T-helper 2 cell treated with Interferon-gamma antibody and Interleukin-4, amounts not matched to agents 5 μg/mL and 100 μg/mL, for 36 hours (primary cell): ENCODE data around the gene MRPL18.
A peak's percentile ranks its signal among the peaks of the same experiment; 100 is the strongest.
"Not testable (repeated sequence)": the region's sequence is repeated elsewhere in the genome, so short reads cannot be mapped to it uniquely, and the experiment has no call there.

Source experiments
- DNase-seq: peaks from one replicate; pipeline ENCODE4 v3.0.0; 2021; ENCODE audit warnings: low spot score
- H3K27ac Mint-ChIP-seq: one replicate; pipeline ENCODE4 v1.8.0; 2021; ENCODE audit warnings: mild to moderate bottlenecking, mixed read lengths
- H3K27me3 Mint-ChIP-seq: one replicate; pipeline ENCODE4 v1.8.0; 2021; ENCODE audit warnings: low read depth, mixed read lengths
- H3K36me3 Mint-ChIP-seq: one replicate; pipeline ENCODE4 v1.8.0; 2021; ENCODE audit warnings: low read depth, mixed read lengths
- H3K4me1 Mint-ChIP-seq: one replicate; pipeline ENCODE4 v1.8.0; 2021; ENCODE audit warnings: low read depth, mixed read lengths
- H3K4me3 Mint-ChIP-seq: one replicate; pipeline ENCODE4 v1.8.0; 2022; ENCODE audit warnings: mild to moderate bottlenecking, moderate library complexity, mixed read lengths
- H3K9me3 Mint-ChIP-seq: one replicate; pipeline ENCODE4 v1.8.0; 2021; ENCODE audit warnings: mixed read lengths

Gene MRPL18

DNA sequence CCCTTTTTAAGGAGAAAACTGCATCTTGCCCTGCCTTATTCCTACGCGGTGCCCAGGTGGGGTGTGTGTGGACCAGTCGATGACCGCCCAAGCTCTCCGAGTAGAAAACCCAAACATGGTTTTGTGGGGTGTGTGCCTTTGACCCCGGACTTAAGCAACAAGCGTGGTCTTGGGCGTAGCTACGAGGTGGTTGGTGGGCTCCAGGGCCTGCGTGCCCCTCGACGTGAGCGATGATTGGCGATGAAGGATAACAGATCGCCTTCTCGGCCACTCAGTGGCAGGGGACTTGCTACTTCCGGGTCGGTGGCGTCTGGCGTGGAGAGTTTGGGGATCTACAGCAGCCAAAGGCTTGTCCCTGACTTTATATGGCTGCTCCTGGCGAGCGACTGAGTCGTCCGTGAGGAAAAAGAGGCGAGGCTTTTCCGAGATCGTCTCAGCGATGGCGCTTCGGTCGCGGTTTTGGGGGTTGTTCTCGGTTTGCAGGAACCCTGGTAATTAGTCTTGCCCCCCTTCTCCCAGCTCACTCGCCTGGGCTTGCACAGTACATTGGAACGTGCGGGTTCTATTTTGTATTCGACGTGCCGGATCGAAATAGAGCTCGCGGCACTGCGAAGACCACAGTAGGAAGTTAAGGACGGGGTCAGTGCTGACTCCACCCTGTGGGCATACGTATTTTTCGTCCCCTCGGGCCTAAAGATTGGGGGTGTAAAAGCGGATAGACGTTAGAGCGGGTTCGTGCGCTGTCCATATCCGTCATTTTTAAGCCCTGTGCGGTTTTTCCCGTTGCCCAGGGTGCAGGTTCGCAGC is at the start of gene MRPL18:
MRPL18 (plus strand) TSS at position 319 of the 807 bp plus-strand sequence; CDS start at position 440, 121 bp downstream.
- peaks cover 40% of the 10 kb centered on the region for H3K4me1 Mint-ChIP-seq
- peak within 1 kb of the TSS; percentile 95 for H3K27ac Mint-ChIP-seq
- H3K4me3 Mint-ChIP-seq, result peak within 1 kb of the TSS; percentile 96
- peak; percentile 89 for DNase-seq
- peaks cover 2% of the 10 kb centered on the region for H3K27me3 Mint-ChIP-seq
- peaks cover 65% of the 10 kb centered on the region for H3K36me3 Mint-ChIP-seq
- H3K9me3 Mint-ChIP-seq, result no peaks in the 10 kb centered on the region

DNA sequence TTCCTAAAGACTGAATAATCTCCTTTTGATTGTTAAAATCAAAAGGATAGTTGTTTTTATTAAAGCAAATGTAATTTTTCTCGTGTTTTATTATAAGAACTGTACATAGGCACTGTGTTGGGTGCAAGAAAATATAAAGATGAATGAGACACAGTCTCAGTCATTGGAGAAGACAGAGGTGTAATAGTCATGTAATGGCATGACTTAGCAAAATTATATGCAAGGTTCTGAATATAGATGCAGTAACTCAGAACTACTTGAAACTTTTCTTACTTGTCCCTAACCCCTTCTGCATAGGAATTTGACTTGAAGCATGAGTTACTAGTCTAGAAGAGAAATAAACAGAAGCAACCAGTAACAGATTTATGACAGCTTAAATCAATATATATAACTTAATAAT is 48.1 kb upstream of the MRPL18 start:
- peaks cover 57% of the 10 kb centered on the region for H3K36me3 Mint-ChIP-seq
- no peak overlapping the region for H3K27ac Mint-ChIP-seq
- no peaks in the 10 kb centered on the region for H3K27me3 Mint-ChIP-seq
- H3K4me3 Mint-ChIP-seq, result no peak overlapping the region
- no peak for DNase-seq
- H3K4me1 Mint-ChIP-seq, result peaks cover 16% of the 10 kb centered on the region
- no peaks in the 10 kb centered on the region for H3K9me3 Mint-ChIP-seq

- DNase-seq, result no peak
- Mint-ChIP-seq H3K4me3 (no peak overlapping the region), H3K9me3 (no peaks in the 10 kb centered on the region), H3K4me1 (peaks cover 10% of the 10 kb centered on the region), H3K27me3 (no peaks in the 10 kb centered on the region), H3K27ac (no peak overlapping the region), H3K36me3 (peaks cover 73% of the 10 kb centered on the region)
These were observed 45.2 kb upstream of the MRPL18 start for GRCh38 chr6:159745081-159745480.

GRCh38 chr6:159746759-159747158 is 43.5 kb upstream of the MRPL18 start:
- no peaks in the 10 kb centered on the region for H3K27me3 Mint-ChIP-seq
- peaks cover 6% of the 10 kb centered on the region for H3K4me1 Mint-ChIP-seq
- no peak overlapping the region for H3K4me3 Mint-ChIP-seq
- no peaks in the 10 kb centered on the region for H3K9me3 Mint-ChIP-seq
- no peak overlapping the region for H3K27ac Mint-ChIP-seq
- H3K36me3 Mint-ChIP-seq, result peaks cover 67% of the 10 kb centered on the region
- no peak for DNase-seq

DNA sequence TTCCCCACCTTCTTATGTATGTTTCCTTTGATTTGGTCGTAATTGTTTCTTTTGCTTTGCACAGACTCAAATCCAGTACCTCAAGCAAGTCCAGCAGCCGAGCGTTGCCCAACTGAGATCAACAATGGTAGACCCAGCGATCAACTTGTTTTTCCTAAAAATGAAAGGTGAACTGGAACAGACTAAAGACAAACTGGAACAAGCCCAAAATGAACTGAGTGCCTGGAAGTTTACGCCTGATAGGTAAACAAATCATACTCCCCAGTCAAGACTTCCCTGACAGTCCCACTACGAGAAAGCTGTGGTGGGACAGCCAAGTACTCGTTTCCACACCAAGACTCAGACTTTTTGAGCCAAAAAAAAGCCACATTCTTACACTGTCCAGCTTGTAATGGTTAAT is 42.1 kb upstream of the MRPL18 start:
- peaks cover 65% of the 10 kb centered on the region for H3K36me3 Mint-ChIP-seq
- not testable (repeated sequence) for H3K4me1 Mint-ChIP-seq, H3K27ac Mint-ChIP-seq, H3K27me3 Mint-ChIP-seq, DNase-seq, H3K9me3 Mint-ChIP-seq, H3K4me3 Mint-ChIP-seq

DNA sequence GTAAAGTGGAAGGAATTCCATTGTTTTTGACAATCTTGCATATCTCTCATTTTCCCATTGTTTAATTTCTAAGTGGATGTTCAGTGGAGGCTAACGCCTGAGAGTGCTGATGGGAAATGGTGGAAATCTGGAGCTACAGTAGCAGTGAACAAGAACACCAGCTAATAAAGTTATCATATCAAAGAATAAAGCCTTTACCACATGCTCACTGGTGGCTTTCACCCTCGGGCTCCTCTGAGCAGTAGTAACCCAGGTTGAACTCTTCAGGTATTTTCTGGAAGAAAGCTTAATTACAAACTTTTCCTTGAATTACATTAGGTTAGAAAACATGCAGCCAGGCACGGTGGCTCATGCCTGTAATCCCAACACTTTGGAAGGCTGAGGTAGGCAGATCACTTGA is 38.8 kb upstream of the MRPL18 start:
- DNase-seq, result no peak
- Mint-ChIP-seq H3K4me3 (no peak overlapping the region), H3K9me3 (no peaks in the 10 kb centered on the region), H3K27ac (no peak overlapping the region), H3K36me3 (peaks cover 60% of the 10 kb centered on the region), H3K27me3 (no peaks in the 10 kb centered on the region), H3K4me1 (peaks cover 5% of the 10 kb centered on the region)

DNA sequence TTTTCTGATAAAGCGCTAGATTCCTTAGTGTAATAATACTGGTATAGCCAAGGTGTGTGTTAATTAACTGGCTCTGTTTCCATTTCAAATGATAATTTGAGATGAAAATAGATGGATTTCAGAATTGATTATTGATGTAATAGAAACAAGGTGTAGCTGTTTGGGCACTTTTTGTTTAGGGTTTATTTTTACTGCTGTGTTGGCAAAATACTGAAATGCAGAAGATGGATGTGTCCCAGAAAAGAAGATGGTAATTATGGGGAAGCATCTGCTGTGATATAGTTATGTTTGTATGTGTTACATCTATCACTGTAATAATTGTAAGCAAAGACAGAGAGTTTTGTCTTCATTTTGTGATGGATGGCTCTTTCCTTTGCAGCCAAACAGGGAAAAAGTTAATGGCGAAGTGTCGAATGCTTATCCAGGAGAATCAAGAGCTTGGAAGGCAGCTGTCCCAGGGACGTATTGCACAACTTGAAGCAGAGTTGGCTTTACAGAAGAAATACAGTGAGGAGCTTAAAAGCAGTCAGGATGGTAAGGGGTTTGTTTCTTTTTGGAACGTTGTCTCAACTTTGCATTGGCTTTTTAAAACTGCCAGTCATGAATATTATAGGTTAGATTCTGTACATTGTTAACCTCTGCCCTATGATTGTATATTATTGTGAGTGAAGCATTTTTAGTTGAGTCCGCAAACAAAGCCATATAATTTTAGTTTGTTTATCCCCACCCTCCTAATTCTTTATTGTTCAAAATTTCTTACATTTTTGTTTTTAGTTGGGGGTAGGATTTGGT is 37.0 kb upstream of the MRPL18 start:
- Mint-ChIP-seq H3K4me1 (peaks cover 9% of the 10 kb centered on the region), H3K27ac (peak overlapping the region; percentile 5), H3K9me3 (no peaks in the 10 kb centered on the region), H3K4me3 (no peak overlapping the region), H3K27me3 (no peaks in the 10 kb centered on the region), H3K36me3 (peaks cover 64% of the 10 kb centered on the region)
- no peak for DNase-seq

DNA sequence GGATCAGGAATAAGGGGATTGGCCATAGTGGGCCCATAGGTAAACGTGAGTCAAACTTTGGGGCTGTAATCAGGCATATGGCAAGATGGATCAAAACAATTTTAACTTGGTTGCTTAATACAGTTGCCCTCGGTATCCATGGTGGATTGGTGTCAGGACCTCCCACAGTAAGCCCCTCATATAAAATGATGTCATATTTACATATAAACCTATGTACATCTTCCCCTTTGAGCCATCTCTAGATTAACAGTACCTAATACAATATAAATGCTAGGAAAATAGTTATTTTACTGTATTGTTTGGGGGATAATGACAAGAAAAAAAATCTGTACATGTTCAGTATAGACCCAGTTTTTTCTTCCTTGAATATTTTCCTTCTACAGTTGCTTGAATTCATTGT is 35.9 kb upstream of the MRPL18 start:
- Mint-ChIP-seq H3K9me3 (no peaks in the 10 kb centered on the region), H3K4me3 (no peak overlapping the region), H3K27me3 (no peaks in the 10 kb centered on the region), H3K36me3 (peaks cover 58% of the 10 kb centered on the region), H3K27ac (no peak overlapping the region), H3K4me1 (peaks cover 14% of the 10 kb centered on the region)
- DNase-seq, result no peak

DNA sequence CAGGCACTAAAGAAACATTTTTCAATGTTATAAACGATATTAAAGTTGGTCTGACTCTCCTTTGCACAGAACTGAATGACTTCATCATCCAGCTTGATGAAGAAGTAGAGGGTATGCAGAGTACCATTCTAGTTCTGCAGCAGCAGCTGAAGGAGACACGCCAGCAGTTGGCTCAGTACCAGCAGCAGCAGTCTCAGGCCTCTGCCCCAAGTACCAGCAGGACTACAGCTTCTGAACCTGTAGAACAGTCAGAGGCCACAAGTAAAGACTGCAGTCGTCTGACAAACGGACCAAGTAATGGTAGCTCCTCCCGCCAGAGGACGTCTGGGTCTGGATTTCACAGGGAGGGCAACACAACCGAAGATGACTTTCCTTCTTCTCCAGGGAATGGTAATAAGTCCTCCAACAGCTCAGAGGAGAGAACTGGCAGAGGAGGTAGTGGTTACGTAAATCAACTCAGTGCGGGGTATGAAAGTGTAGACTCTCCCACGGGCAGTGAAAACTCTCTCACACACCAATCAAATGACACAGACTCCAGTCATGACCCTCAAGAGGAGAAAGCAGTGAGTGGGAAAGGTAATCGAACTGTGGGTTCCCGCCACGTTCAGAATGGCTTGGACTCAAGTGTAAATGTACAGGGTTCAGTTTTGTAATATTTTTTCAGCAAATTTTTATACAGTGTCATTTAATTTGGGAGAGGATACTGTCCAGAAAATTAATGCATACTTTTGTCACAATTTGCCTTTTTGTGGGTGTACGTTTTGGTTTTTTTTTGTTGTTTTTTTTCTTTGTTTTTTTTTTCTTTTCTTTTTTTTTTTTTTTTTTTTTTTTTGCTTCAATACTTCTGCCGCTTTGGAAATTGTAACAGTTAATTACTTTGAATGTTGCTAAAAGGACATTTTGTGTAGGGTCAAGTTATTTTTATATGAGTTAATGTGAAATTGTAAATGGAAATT is 35.0 kb upstream of the MRPL18 start:
- peak overlapping the region; percentile 62 for H3K27ac Mint-ChIP-seq
- H3K9me3 Mint-ChIP-seq, result no peaks in the 10 kb centered on the region
- H3K4me1 Mint-ChIP-seq, result peaks cover 19% of the 10 kb centered on the region
- peaks cover 55% of the 10 kb centered on the region for H3K36me3 Mint-ChIP-seq
- no peak for DNase-seq
- H3K27me3 Mint-ChIP-seq, result no peaks in the 10 kb centered on the region
- no peak overlapping the region for H3K4me3 Mint-ChIP-seq

GRCh38 chr6:159756508-159756907 is 33.8 kb upstream of the MRPL18 start:
- H3K4me3 Mint-ChIP-seq, result no peak overlapping the region
- no peak overlapping the region for H3K27ac Mint-ChIP-seq
- peaks cover 61% of the 10 kb centered on the region for H3K36me3 Mint-ChIP-seq

GRCh38 chr6:159758031-159759001 is 32.0 kb upstream of the MRPL18 start:
- peaks cover 58% of the 10 kb centered on the region for H3K36me3 Mint-ChIP-seq

More at GRCh38 chr6:159756508-159756907, 33.8 kb upstream of the MRPL18 start:
- Mint-ChIP-seq H3K27me3 (no peaks in the 10 kb centered on the region), H3K4me1 (peaks cover 30% of the 10 kb centered on the region), H3K9me3 (no peaks in the 10 kb centered on the region)
- DNase-seq, result no peak

GRCh38 chr6:159759645-159760044 is 30.6 kb upstream of the MRPL18 start:
- H3K27ac Mint-ChIP-seq, result peak overlapping the region; percentile 44
- H3K27me3 Mint-ChIP-seq, result no peaks in the 10 kb centered on the region
- no peak for DNase-seq

More at GRCh38 chr6:159758031-159759001, 32.0 kb upstream of the MRPL18 start:
- Mint-ChIP-seq H3K27me3 (no peaks in the 10 kb centered on the region), H3K4me1 (peaks cover 35% of the 10 kb centered on the region), H3K4me3 (no peak overlapping the region), H3K27ac (peak overlapping the region; percentile 23), H3K9me3 (no peaks in the 10 kb centered on the region)
- DNase-seq, result no peak

More at GRCh38 chr6:159759645-159760044, 30.6 kb upstream of the MRPL18 start:
- Mint-ChIP-seq H3K4me1 (peaks cover 36% of the 10 kb centered on the region), H3K9me3 (no peaks in the 10 kb centered on the region), H3K4me3 (peak overlapping the region; percentile 12), H3K36me3 (peaks cover 59% of the 10 kb centered on the region)
